ACC112 (cell line): Measurements from ENCODE around the gene NISCH.

Experiments used
- H2AFZ ChIP-seq: fragments of 200-600 bp; sonication (generic); one replicate; pipeline ENCODE4 v1.6.0; 2017; ENCODE audit warnings: antibody characterized with exemption, low read length; ENCODE audit not compliant: unreplicated experiment
- H3K27ac ChIP-seq: fragments of 200-600 bp; sonication (generic); 2 replicates; pipeline ENCODE4 v1.5.1; 2014; ENCODE audit warnings: low read depth, mild to moderate bottlenecking, antibody characterized with exemption, low read length, moderate library complexity
- H3K27me3 ChIP-seq: fragments of 200-600 bp; sonication (generic); 2 replicates; pipeline ENCODE4 v1.6.1; 2014; ENCODE audit warnings: mild to moderate bottlenecking, antibody characterized with exemption, low read length, moderate library complexity, mixed read lengths; ENCODE audit not compliant: insufficient read depth
- H3K36me3 ChIP-seq: fragments of 200-600 bp; sonication (generic); 2 replicates; pipeline ENCODE4 v1.6.1; 2016; ENCODE audit warnings: mild to moderate bottlenecking, antibody characterized with exemption, low read length, moderate library complexity, mixed read lengths; ENCODE audit not compliant: insufficient read depth
- H3K4me1 ChIP-seq: fragments of 200-600 bp; sonication (generic); one replicate; pipeline ENCODE4 v1.6.1; 2016; ENCODE audit warnings: low read length, mixed read lengths; ENCODE audit not compliant: insufficient read depth, unreplicated experiment, control insufficient read depth
- H3K4me3 ChIP-seq: fragments of 200-600 bp; sonication (generic); 2 replicates; pipeline ENCODE4 v1.5.1; 2014; ENCODE audit warnings: mild to moderate bottlenecking, low read depth, low read length
- H3K79me2 ChIP-seq: fragments of 200-600 bp; sonication (generic); one replicate; pipeline ENCODE4 v1.6.0; 2016; ENCODE audit warnings: low read length; ENCODE audit not compliant: control insufficient read depth, unreplicated experiment, insufficient read depth

Gene NISCH

DNA sequence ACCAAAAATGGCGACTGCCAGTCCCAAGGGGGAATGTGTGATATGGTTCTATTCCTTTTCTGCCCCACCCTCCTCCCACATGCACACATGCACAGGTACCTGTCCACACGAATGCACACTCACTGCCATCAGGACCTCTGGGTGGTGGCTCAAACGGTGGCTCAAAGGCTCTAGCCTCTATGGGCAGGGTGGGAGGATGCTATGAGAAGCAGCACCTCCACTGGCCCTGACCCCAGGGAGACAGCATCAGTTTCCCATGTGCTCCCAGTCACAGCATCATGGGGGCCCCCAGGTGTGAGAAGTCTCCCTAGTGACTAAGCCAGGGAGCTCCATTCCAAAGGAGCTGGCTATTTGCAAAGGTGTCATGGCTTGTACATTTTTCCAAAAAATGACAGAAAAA, 26.4 kb upstream of the NISCH start:
- Histone ChIP-seq H3K36me3 (no peaks in the 10 kb centered on the region), H3K4me1 (no peaks in the 10 kb centered on the region), H3K79me2 (no peaks in the 10 kb centered on the region), H3K27me3 (no peaks in the 10 kb centered on the region), H2AFZ (no peak overlapping the region), H3K4me3 (no peak overlapping the region), H3K27ac (no peak overlapping the region)

DNA sequence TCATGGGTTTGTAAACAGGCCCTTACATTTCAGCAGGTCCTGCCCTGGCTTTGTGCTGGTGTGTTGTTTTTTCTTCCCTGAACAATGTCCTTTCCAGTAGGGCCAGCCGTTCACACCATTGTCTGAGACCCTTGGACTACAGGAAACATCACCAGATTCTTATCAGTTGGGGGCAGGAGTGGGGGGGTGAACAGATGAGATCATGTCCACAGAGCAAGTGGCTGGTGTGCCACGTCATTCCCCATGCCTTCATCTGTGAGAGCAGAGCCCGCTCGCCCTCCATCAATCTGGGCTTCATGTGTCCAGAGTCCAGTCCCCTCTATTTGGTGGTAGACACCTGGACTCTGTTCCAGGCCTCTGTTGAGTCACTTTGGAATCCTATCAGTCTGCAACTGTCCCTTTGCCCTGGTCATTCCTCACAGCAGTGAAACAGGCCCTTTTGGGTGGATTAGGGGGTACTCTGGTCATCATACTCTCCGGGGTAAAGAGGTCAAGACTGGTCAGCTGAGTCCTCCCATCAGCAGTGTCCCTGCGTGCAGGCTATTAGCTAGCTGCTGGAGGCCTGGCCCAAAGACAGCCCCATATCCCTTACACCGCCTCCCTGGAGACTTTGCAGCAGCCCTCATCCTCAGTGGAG, 25.5 kb upstream of the NISCH start:
- Histone ChIP-seq H2AFZ (no peak overlapping the region), H3K4me3 (no peak overlapping the region), H3K4me1 (no peaks in the 10 kb centered on the region), H3K79me2 (no peaks in the 10 kb centered on the region), H3K36me3 (no peaks in the 10 kb centered on the region), H3K27me3 (no peaks in the 10 kb centered on the region), H3K27ac (no peak overlapping the region)

DNA sequence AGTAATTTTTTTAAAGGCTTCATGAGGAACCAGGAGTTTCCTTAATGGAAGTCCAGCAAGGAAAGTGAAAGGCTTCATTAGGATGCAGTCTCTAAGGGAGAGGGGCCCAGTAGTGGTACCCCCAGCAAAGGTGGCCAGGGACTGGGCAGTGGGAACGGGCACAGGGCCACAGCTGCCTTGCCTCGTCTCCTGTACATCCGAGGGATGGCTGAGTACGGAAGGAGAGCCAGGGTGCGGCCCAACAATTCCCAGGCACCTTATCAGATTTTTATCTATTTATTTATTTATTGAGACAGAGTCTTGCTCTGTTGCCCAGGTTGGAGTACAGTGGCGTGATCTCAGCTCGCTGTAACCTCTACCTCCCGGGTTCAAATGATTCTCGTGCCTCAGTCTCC, 25.0 kb upstream of the NISCH start:
- Histone ChIP-seq H3K27ac (no peak overlapping the region), H3K79me2 (no peaks in the 10 kb centered on the region), H3K4me3 (no peak overlapping the region), H3K27me3 (no peaks in the 10 kb centered on the region), H2AFZ (no peak overlapping the region), H3K36me3 (no peaks in the 10 kb centered on the region), H3K4me1 (no peaks in the 10 kb centered on the region)

DNA sequence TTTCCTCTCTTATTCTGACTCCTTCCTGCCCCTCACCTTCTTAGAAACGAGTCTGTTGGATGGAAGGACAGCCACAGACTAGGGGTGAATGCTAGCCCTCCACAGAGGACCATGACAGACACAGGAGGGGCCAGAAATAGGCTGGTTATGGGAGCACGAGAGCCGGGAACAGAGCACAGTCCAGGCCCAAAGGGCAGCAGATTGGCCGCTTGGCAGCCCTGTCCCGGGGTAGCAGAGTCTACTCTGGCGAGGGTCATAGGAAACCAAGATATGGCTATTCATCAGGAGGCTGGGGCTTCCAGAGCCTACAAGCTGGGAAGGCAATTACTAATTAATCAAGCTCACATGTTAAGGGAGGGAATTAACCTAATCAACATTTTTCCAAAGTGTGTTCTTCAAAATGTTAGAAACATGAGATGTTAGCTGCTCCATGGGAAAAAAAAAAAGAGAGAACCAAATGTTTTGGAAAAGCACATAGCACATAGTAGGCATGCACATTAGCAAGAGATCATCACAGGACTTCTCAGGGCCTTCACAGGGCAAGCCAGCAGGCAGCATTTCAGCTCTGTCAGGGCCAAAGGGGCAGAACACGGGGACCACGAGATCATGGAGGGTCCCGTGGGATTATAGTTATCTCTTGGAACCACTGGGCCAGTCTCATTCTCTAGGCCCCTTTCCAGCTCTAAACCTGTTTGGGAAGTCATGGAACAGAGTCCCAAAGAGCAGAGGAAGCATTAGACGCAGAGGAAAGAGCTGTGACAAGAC, 23.8 kb upstream of the NISCH start:
- Histone ChIP-seq H3K79me2 (no peaks in the 10 kb centered on the region), H3K27ac (no peak overlapping the region), H3K4me1 (peaks cover 3% of the 10 kb centered on the region), H3K27me3 (no peaks in the 10 kb centered on the region), H3K36me3 (no peaks in the 10 kb centered on the region), H2AFZ (no peak overlapping the region), H3K4me3 (no peak overlapping the region)

DNA sequence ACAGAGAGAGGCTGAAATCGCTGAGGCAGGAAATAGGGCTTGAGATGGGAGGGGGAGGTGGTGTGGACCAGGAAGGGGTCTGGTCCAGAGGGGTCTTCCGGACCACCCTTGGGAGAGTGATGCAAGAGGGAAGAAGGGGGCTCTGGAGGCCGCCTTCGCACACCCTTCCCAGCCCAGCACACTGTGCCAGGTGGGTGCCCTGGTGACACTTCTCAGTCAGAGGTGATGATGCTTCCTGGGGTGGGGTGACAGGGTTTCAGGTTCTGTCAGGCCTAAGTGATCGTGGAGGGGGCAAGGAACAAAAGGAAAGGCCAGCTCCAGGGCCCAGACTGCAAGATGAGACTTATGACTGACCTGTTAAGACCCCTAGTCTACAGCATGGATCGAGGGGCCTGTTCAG, 23.2 kb upstream of the NISCH start:
- Histone ChIP-seq H3K36me3 (no peaks in the 10 kb centered on the region), H3K27ac (no peak overlapping the region), H3K4me1 (peaks cover 7% of the 10 kb centered on the region), H3K4me3 (no peak overlapping the region), H3K79me2 (no peaks in the 10 kb centered on the region), H3K27me3 (no peaks in the 10 kb centered on the region), H2AFZ (no peak overlapping the region)

DNA sequence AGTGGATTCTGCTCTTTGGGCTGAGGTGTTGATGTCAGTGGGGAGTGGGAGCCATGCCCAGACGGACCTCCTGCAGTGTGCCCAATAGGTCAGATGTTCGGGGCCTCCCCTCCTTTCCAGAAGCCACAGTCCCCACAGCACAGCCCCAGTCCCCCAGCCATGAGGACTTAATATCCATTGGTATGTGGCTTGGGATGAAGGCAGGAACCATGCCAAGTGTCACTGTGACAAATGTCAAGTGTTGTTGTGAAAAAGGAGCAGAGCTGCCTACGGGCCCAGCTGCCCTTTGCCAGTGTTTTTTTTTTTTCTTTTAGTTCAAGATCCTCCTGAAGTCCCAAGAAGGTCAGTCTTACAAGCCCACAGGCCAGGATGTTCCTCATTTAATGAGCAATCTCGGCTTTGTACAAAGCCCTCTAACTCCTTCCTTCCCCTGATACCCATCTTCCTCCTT, 22.7 kb upstream of the NISCH start:
- Histone ChIP-seq H3K4me3 (no peak overlapping the region), H3K27me3 (no peaks in the 10 kb centered on the region), H2AFZ (no peak overlapping the region), H3K79me2 (no peaks in the 10 kb centered on the region), H3K27ac (no peak overlapping the region), H3K36me3 (no peaks in the 10 kb centered on the region), H3K4me1 (peaks cover 7% of the 10 kb centered on the region)

DNA sequence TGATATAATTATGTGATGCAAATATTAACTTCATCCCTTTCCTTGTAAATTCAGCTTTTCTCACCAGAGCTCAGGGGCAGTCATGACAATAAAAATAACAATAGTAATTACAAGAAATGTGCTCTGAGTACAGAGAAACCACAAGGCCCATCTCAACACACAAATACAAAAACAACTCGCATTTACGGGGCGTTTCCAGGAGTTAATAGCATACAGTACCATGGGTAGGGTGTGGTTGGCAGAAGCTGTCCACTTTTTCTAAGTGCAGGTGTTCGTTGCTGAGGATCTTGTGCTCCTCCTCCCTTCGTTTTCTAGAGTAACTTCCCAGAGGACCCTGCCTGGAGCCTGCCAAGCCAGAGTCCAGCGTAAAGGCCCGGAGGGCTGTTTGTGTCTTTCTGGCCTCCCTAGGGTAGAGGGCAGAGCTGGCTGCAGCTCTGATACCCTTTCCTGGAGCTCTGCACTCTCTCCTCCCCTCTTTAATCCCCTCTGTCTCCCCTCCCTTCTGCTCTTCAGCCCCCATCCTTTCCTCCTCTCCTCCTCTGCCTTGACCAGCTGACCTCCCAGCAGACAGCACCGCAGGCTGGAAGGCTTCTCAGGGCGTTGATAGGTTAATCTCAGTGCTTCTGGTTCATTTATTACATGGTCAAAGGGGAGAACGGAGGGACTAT, 21.9 kb upstream of the NISCH start:
- Histone ChIP-seq H3K79me2 (no peaks in the 10 kb centered on the region), H3K4me1 (peaks cover 7% of the 10 kb centered on the region), H3K27ac (no peak overlapping the region), H2AFZ (no peak overlapping the region), H3K4me3 (no peak overlapping the region), H3K27me3 (no peaks in the 10 kb centered on the region), H3K36me3 (no peaks in the 10 kb centered on the region)

DNA sequence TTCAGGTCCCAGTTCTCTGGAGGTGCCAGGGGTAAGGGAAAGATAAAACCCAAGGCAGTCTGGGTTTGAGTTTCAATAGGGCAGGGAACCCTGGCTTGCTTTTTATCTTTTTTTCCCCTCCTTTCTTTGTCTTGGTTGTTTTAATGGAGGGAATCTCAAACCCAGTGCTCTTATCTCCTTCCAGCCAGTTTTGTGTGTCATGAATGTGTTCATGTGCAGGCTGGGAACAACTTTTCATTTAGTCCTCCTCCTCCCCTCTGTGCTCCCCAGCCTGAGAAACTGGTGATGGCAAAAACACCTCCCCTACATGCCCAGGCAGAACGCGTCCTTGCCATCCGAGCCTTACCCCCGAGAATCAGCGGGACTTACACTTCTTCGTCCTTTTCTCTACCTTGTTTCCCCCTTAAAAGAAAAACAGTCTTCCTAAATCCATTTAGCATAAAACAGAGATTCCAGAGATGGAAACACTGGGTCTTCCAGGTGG, 21.4 kb upstream of the NISCH start:
- no peak overlapping the region for H2AFZ ChIP-seq
- H3K4me3 ChIP-seq: no peak overlapping the region
- H3K4me1 ChIP-seq: peaks cover 7% of the 10 kb centered on the region
- no peaks in the 10 kb centered on the region for H3K79me2 ChIP-seq
- H3K36me3 ChIP-seq: no peaks in the 10 kb centered on the region
- H3K27ac ChIP-seq: no peak overlapping the region
- H3K27me3 ChIP-seq: no peaks in the 10 kb centered on the region

DNA sequence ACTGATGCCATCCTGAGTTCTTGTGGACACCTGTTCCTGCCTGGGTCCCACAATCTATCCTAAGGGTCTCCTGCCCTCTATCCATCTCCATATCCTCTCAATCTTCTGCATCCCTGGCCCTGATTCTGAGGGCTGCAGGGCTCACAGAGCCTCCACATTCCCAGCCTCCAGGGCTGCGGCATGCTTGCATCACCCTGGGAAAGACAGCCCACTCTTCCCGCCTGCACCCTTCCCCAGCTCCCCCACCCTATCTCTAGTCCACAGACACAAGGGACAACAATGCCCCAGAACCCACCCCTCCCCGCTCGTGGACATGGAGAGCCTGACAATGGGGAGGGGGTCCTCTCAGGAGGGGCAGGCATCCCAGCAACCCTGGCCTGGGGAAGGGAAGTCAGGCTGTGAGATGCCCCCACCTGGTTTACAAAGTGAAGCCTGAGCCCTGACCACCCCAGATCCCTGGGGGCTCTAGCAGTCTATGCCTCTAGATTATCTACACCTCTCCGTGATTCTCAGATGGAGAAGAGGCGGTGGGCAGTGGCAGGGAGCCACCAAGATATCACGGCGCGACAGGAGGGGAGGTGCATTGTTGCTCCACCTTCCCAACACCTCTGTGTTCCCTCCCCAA, 20.8 kb upstream of the NISCH start:
- Histone ChIP-seq H3K27ac (no peak overlapping the region), H3K36me3 (no peaks in the 10 kb centered on the region), H3K4me1 (peaks cover 7% of the 10 kb centered on the region), H3K4me3 (no peak overlapping the region), H3K79me2 (no peaks in the 10 kb centered on the region), H2AFZ (no peak overlapping the region), H3K27me3 (no peaks in the 10 kb centered on the region)

DNA sequence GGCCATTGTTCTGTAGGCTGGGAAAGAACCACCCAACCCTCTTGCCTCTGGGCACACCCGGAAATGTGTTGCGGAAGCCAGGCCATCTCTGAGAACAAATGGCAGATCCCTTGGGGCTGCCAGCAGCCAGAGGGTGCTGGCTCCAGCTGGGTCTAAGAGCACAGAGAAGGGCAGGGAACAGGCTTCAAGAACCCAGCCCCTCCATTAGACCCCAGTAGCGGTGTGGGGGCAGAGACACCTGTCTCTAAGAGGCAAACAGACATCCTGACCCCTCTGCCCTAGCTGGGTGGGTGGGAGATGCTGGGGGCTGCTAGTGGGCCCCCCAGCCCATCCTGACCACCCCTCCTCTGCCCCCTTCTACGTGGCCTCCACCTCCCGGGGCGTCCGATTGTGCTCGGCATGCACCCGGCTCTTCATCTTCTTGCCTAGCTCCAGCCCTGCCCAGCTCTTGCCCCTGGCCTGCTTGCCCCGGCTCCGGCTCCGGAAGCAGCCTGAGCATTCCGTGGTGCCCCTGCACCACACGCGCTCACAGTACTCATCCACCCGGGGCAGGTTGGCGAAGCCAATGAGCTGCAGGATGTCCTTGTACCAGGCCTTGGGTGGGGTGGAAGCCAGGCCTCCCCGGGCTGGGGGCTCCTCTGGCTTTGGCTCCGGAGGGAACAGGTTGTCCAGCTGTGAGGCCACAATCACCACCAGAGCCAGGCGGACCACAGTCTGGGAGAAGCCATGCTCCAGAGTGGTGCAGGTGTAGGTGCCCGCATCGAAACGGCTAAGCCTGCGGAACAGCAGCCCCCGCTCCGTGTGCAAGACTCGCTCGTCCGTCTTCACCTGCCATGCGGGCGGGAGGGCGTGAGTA, 19.9 kb upstream of the NISCH start:
- H3K4me3 ChIP-seq: no peak overlapping the region
- H3K27me3 ChIP-seq: no peaks in the 10 kb centered on the region
- no peaks in the 10 kb centered on the region for H3K79me2 ChIP-seq
- H3K27ac ChIP-seq: no peak overlapping the region
- H3K36me3 ChIP-seq: no peaks in the 10 kb centered on the region
- no peak overlapping the region for H2AFZ ChIP-seq
- H3K4me1 ChIP-seq: peaks cover 7% of the 10 kb centered on the region
